Stimulated activated CD4-positive, alpha-beta T cell treated with anti-CD3 and anti-CD28 coated beads, Interleukin-2, amount 100 ng/mL, for 4 hours (primary cell): ENCODE results near the gene LGALSL.

Source experiments
- DNase-seq: peaks from one replicate; pipeline ENCODE4 v3.0.0-alpha.2; 2020; ENCODE audit warnings: low read depth

The LGALSL gene

GRCh38 chr2:64471600-64471999 is 17.6 kb downstream of the LGALSL start:
- no peak for DNase-seq

- DNase-seq, result no peak
Observed at GRCh38 chr2:64472881-64473280, 18.9 kb downstream of the LGALSL start.

GRCh38 chr2:64474121-64474571 is 20.2 kb downstream of the LGALSL start:
- DNase-seq, result no peak

- DNase-seq, result no peak
Observed at GRCh38 chr2:64474636-64475035, 20.7 kb downstream of the LGALSL start.

- DNase-seq, result no peak
Observed at GRCh38 chr2:64477037-64477436, 23.1 kb downstream of the LGALSL start.

- DNase-seq, result no peak
Observed at GRCh38 chr2:64477979-64478378, 24.0 kb downstream of the LGALSL start.

GRCh38 chr2:64478502-64479230 is 24.7 kb downstream of the LGALSL start:
- DNase-seq, result no peak

- no peak for DNase-seq
Observed at GRCh38 chr2:64479259-64480117, 25.5 kb downstream of the LGALSL start.

GRCh38 chr2:64481665-64482064 is 27.7 kb downstream of the LGALSL start:
- DNase-seq, result no peak

GRCh38 chr2:64482243-64482642 is 28.3 kb downstream of the LGALSL start:
- DNase-seq, result no peak

GRCh38 chr2:64482765-64483504 is 29.0 kb downstream of the LGALSL start:
- no peak for DNase-seq

GRCh38 chr2:64485331-64485730 is 31.4 kb downstream of the LGALSL start:
- DNase-seq, result no peak

- DNase-seq, result no peak
Observed at GRCh38 chr2:64485961-64486360, 32.0 kb downstream of the LGALSL start.

GRCh38 chr2:64487256-64488049 is 33.5 kb downstream of the LGALSL start:
- no peak for DNase-seq

- DNase-seq, result peak; percentile 70
Observed at GRCh38 chr2:64488050-64488974, 34.4 kb downstream of the LGALSL start.

- no peak for DNase-seq
Observed at GRCh38 chr2:64489081-64489751, 35.3 kb downstream of the LGALSL start.

GRCh38 chr2:64491426-64491825 is 37.5 kb downstream of the LGALSL start:
- no peak for DNase-seq

- no peak for DNase-seq
Observed at GRCh38 chr2:64492272-64492671, 38.3 kb downstream of the LGALSL start.

GRCh38 chr2:64492821-64493220 is 38.9 kb downstream of the LGALSL start:
- no peak for DNase-seq

GRCh38 chr2:64493788-64494187 is 39.8 kb downstream of the LGALSL start:
- no peak for DNase-seq
